PFSK-1 (cell line): Measurements from ENCODE around the gene UBE2H.

Experiments used
- FOXP2 ChIP-seq: optimal IDR thresholded peaks from 2 replicates; pipeline ENCODE3; 2011; ENCODE audit warnings: borderline replicate concordance, control low read depth, inconsistent platforms; ENCODE audit not compliant: insufficient read depth; ENCODE audit errors: extremely low read length, extremely low read depth
- POLR2AphosphoS5 ChIP-seq: IDR thresholded peaks from 2 replicates; pipeline ENCODE4 v1.6.1; 2012; ENCODE audit warnings: low read depth, mild to moderate bottlenecking, control low read depth, low read length, moderate library complexity
- REST ChIP-seq, 2 experiments: IDR thresholded peaks; 2 replicates each; pipeline versions ENCODE4 v1.6.1 to v1.8.0; 2011 to 2012; ENCODE audit warnings: low read depth in 2 of 2, low read length in 2 of 2, control low read depth in 1 of 2, inconsistent platforms in 1 of 2, mild to moderate bottlenecking in 1 of 2, moderate library complexity in 1 of 2; ENCODE audit not compliant: insufficient read depth in 1 of 2
- SIN3A ChIP-seq: IDR thresholded peaks from 2 replicates; pipeline ENCODE4 v1.6.1; 2012; ENCODE audit warnings: mild to moderate bottlenecking, low read length, moderate library complexity, borderline replicate concordance; ENCODE audit not compliant: insufficient read depth
- TAF1 ChIP-seq: IDR thresholded peaks from 2 replicates; pipeline ENCODE4 v1.6.1; 2012; ENCODE audit warnings: low read length, control low read depth, borderline replicate concordance; ENCODE audit not compliant: insufficient read depth

UBE2H gene

GRCh38 chr7:129914536-129915272 is 38.1 kb downstream of the UBE2H start:
- no peak for TF ChIP-seq REST (IDR thresholded peaks at IDR 0.05; ENCODE audit: insufficient read depth in 1 of 2, low read depth in 2 of 2, low read length in 2 of 2)
- no peak for TF ChIP-seq POLR2AphosphoS5
- TF ChIP-seq TAF1, result no peak
- TF ChIP-seq SIN3A, result no peak
- TF ChIP-seq FOXP2, result no peak

DNA sequence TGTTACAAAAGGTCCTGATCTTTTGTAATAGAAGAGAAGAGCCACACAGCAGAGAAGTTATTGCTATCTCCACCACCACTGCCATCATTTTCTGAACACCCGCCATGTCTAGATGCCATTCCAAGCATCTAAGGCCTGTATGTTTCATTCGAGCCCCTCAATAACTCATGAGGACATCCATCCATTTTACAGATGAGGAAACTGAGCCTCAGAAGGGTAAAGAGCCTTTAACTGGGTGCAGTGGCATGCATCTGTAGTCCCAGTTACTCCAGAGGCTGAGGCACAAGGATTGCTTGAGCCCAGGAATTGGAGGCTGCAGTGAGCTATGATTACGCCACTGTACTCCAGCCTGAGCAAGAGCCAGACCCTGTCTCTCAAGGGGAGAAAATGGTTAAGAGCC is 39.3 kb downstream of the UBE2H start:
- TF ChIP-seq TAF1 (no peak), SIN3A (no peak), REST (IDR thresholded peaks at IDR 0.05; ENCODE audit: insufficient read depth in 1 of 2, low read depth in 2 of 2, low read length in 2 of 2) (no peak), FOXP2 (no peak), POLR2AphosphoS5 (no peak)

DNA sequence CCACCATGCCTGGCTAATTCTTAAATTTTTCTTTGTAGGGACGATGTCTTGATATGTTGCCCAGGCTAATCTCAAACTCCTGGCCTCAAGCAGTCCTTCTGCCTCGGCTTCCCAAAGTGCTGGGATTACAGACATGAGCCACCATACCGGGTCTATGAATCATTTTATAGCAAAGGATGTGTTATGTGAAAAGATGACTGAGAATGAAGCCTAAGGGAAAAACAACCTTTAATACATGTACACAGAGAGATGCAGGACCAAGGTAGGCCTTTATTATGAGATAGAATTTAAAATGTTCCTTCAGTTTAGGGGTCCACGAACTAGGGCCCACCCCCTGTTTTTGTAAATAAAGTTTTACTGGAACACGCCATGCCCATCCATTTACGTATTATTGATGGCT is 41.0 kb downstream of the UBE2H start:
- no peak for TF ChIP-seq TAF1
- TF ChIP-seq REST (IDR thresholded peaks at IDR 0.05; ENCODE audit: insufficient read depth in 1 of 2, low read depth in 2 of 2, low read length in 2 of 2), result no peak
- no peak for TF ChIP-seq SIN3A
- no peak for TF ChIP-seq FOXP2

DNA sequence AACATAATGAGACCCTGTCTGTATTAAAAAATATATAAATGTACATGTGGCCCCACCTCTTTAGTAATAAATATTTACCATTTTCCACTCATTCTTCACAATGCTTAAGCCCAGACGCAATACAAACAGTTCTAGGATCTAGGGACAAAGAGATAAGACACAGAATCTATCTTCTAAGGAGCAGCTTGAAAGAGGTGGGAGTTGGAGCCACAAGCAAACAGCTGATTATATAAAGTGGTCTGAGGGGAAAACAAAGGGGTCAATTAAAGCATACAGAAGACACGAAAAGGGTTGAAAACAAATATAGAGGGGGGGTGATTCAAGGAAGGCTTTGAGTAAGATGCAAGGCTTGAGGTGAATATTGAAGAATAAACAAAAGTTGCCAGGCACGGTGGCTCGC is 43.1 kb downstream of the UBE2H start:
- no peak for TF ChIP-seq FOXP2
- no peak for TF ChIP-seq SIN3A
- no peak for TF ChIP-seq POLR2AphosphoS5

GRCh38 chr7:129908181-129908580 is 44.6 kb downstream of the UBE2H start:
- TF ChIP-seq REST (IDR thresholded peaks at IDR 0.05; ENCODE audit: insufficient read depth in 1 of 2, low read depth in 2 of 2, low read length in 2 of 2), result no peak
- no peak for TF ChIP-seq SIN3A
- TF ChIP-seq TAF1, result no peak
- TF ChIP-seq POLR2AphosphoS5, result no peak
- no peak for TF ChIP-seq FOXP2
